ENCODE results near the gene SCMH1. TPM values are rescaled to one million over a fixed set of nuclear protein-coding genes. Genes with fewer than 3 reads are reported as not detected.

Gene SCMH1
- total and polyA plus RNA-seq, 11 donors: 36.0 to 56.2 (median 43.0) TPM

DNA sequence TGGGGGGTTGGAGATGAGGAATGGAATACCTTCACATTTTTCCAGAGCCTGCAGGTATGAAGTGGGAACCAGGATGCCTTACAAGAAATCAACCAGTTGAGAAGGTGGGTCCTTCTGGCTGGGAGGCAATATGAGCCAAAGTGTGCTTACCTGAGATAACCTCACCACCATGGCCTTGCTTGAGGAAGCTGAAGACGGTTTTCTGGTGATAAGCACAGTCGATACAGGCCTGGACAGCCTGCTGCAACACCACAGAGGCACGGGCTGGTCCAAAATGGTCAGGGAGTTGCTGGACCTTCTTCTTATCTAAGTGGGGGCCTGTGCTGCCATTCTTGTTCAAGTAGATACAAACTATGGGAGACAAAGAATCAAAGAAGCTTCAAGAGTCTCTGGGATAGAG is 193.6 kb downstream of the SCMH1 start:
- no peak for ATAC-seq
- no peak for DNase-seq

DNA sequence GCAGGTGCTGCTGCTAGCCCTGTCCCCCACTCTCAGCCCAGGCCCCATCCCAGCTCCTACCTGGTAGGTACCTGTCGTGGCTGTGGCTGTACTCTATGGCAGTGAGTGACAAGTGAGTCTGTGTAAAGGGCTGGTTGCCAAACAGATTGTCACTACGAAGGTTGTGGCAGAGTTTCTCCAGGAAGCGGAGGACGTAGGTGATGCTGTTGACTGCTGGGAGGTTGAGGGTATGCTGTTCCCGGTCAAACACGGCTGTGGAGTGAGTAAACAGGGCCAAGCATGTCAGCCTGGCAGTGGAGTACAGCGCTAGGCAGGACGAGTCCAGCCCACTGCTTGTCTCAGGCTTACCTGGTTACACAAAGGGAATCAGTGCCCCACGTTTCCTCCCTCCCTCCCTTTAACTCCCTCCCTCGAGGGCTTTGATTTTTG is 195.7 kb downstream of the SCMH1 start:
- intact Hi-C loops (cut with DNase I): loop anchor here in 3 of 10 donors (10.0 kb wide), 4 partner anchors 58 to 198 kb away; partner anchors contain the start of gene SCMH1 (in 1 of the 3)
- peaks cover 0 to 57% (median 25%) of the 10 kb centered on the region in 9 donors for H3K36me3 ChIP-seq
- TF ChIP-seq, protein P1, sequence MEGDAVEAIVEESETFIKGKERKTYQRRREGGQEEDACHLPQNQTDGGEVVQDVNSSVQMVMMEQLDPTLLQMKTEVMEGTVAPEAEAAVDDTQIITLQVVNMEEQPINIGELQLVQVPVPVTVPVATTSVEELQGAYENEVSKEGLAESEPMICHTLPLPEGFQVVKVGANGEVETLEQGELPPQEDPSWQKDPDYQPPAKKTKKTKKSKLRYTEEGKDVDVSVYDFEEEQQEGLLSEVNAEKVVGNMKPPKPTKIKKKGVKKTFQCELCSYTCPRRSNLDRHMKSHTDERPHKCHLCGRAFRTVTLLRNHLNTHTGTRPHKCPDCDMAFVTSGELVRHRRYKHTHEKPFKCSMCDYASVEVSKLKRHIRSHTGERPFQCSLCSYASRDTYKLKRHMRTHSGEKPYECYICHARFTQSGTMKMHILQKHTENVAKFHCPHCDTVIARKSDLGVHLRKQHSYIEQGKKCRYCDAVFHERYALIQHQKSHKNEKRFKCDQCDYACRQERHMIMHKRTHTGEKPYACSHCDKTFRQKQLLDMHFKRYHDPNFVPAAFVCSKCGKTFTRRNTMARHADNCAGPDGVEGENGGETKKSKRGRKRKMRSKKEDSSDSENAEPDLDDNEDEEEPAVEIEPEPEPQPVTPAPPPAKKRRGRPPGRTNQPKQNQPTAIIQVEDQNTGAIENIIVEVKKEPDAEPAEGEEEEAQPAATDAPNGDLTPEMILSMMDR (IDR thresholded peaks at IDR 0.05): no peak

More for the DNA sequence above, 193.6 kb downstream of the SCMH1 start:
- H3K27ac ChIP-seq: no peak overlapping the region
- intact Hi-C loops (cut with DNase I): loop anchor here in 3 of 10 donors (10.0 kb wide), 4 partner anchors 56 to 196 kb away; partner anchors contain the start of gene SCMH1 (in 1 of the 3)
- H3K4me1 ChIP-seq: peaks cover 0 to 34% (median 25%) of the 10 kb centered on the region in 12 donors
- H3K36me3 ChIP-seq: peaks cover 0 to 72% (median 25%) of the 10 kb centered on the region in 9 donors
- no peak overlapping the region for H3K4me3 ChIP-seq
- H3K9me3 ChIP-seq: no peaks in the 10 kb centered on the region
- 87 to 94% (median 90%) methylated on average over 3 of the region's 3 CpGs for WGBS, 4 donors
- no peaks in the 10 kb centered on the region for H3K27me3 ChIP-seq
- TF ChIP-seq, protein P1 (IDR thresholded peaks at IDR 0.05): no peak
- TF ChIP-seq POLR2A (IDR thresholded peaks at IDR 0.05): no peak

DNA sequence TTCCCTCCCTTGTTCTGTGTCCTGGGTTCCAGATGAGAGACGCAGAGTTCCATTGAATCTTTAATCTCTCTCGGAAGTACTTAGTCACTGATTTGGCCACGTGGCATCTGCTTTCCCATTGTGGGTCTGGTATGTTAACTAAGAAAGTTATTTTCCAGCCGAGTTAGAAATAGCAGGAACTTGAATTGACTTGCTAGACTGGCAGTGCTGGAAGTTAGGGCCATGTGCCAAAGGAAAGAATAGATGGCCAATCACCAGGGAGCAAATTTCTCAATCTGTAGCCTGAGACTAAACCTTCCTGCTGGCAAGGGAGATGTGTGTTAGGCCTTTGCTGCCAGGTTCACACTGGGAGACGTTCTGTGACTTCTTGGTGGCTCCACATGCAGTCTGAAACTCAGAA is 196.4 kb downstream of the SCMH1 start:
- Histone ChIP-seq H3K27me3 (no peaks in the 10 kb centered on the region), H3K9me3 (no peaks in the 10 kb centered on the region), H3K36me3 (peaks cover 0 to 61% (median 31%) of the 10 kb centered on the region in 9 donors), H3K4me3 (peak overlapping the region in 1 of 12 donors; percentile 1), H3K27ac (peak overlapping the region in 11 of 12 donors; percentile 25 to 74 (median 58)), H3K4me1 (peaks cover 0 to 34% (median 26%) of the 10 kb centered on the region in 12 donors)
- DNase-seq: peak in 4 of 5 donors; percentile 36 to 74 (median 43)
- intact Hi-C loops (cut with DNase I): loop anchor here in 3 of 10 donors (10.0 kb wide), 4 partner anchors 59 to 199 kb away; partner anchors contain the start of gene SCMH1 (in 1 of the 3)
- ATAC-seq: peak; percentile 72 to 90 (median 84)
- TF ChIP-seq, protein P1 (IDR thresholded peaks at IDR 0.05): no peak
- no peak for TF ChIP-seq POLR2A (IDR thresholded peaks at IDR 0.05)
- WGBS, 4 donors: 19 to 28% (median 24%) methylated on average over 5 of the region's 5 CpGs

More for the DNA sequence above, 195.7 kb downstream of the SCMH1 start:
- DNase-seq: no peak
- H3K4me3 ChIP-seq: no peak overlapping the region
- 67 to 72% (median 69%) methylated on average over 10 of the region's 10 CpGs for WGBS, 4 donors
- H3K9me3 ChIP-seq: no peaks in the 10 kb centered on the region
- peak in 3 of 4 donors; percentile 16 to 34 (median 22) for ATAC-seq
- H3K27me3 ChIP-seq: no peaks in the 10 kb centered on the region
- H3K27ac ChIP-seq: peak overlapping the region in 10 of 12 donors; percentile 25 to 74 (median 58)
- H3K4me1 ChIP-seq: peaks cover 0 to 34% (median 26%) of the 10 kb centered on the region in 12 donors

DNA sequence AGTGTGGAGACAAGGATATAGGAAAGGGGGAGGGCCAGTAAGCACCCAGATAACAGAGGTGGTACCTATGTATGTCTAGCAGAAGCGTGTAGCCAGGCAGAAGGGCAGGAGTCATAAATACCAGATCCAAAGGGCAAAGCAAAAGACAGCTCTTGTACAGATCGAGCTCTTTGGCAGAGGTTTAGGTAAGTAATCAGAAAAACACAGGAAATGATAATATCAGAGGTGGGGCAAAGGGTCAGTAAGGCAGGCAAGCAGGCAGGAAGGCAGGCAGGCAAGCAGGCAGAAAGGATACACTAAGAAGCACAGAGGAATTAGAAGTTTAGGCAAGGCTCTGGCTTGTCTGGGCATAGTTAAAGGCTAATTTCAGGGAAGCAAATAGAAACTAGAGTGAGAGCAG is 197.9 kb downstream of the SCMH1 start:
- DNase-seq (no peak), ATAC-seq (peak in 2 of 4 donors; percentile 12 to 34)
- Histone ChIP-seq H3K9me3 (no peaks in the 10 kb centered on the region), H3K27ac (peak overlapping the region in 3 of 12 donors; percentile 6 to 18 (median 8)), H3K4me1 (peaks cover 0 to 34% (median 26%) of the 10 kb centered on the region in 12 donors), H3K36me3 (peaks cover 0 to 64% (median 31%) of the 10 kb centered on the region in 9 donors), H3K4me3 (no peak overlapping the region), H3K27me3 (no peaks in the 10 kb centered on the region)
- intact Hi-C loops (cut with DNase I): loop anchor here in 3 of 10 donors (10.0 kb wide), 4 partner anchors 61 to 201 kb away; partner anchors contain the start of gene SCMH1 (in 1 of the 3)
- TF ChIP-seq, protein P1 (IDR thresholded peaks at IDR 0.05): no peak
- WGBS, 4 donors: 44 to 64% (median 49%) methylated on average over 2 of the region's 2 CpGs
